Endodermal cell (in vitro differentiated cells): ENCODE results near the gene EFEMP1. TPM values are rescaled to one million over a fixed set of nuclear protein-coding genes. Genes with fewer than 3 reads are reported as not detected.

Experiments used
- DNase-seq: peaks from one replicate; pipeline ENCODE4 v3.0.0-alpha.2; 2017
- H3K27ac ChIP-seq: 2 replicates; pipeline ENCODE4 v1.5.1; 2013; ENCODE audit warnings: mild to moderate bottlenecking, low read depth, low read length, moderate library complexity
- H3K27me3 ChIP-seq: 2 replicates; pipeline ENCODE4 v1.6.1; 2013; ENCODE audit warnings: mild to moderate bottlenecking, low read length, moderate library complexity; ENCODE audit not compliant: insufficient read depth, control insufficient read depth, poor library complexity, severe bottlenecking
- H3K36me3 ChIP-seq: 2 replicates; pipeline ENCODE4 v1.7.0; 2013; ENCODE audit warnings: mild to moderate bottlenecking, low read length, moderate library complexity; ENCODE audit not compliant: control insufficient read depth, insufficient read depth
- H3K4me1 ChIP-seq: one replicate; pipeline ENCODE4 v1.7.0; 2013; ENCODE audit warnings: low read length; ENCODE audit not compliant: control insufficient read depth, insufficient read depth
- H3K4me3 ChIP-seq: 2 replicates; pipeline ENCODE4 v1.5.1; 2013; ENCODE audit warnings: mild to moderate bottlenecking, low read length, moderate library complexity
- H3K9ac ChIP-seq: 2 replicates; pipeline ENCODE4 v1.6.1; 2013; ENCODE audit warnings: mild to moderate bottlenecking, low read length, moderate library complexity; ENCODE audit not compliant: poor library complexity, severe bottlenecking; ENCODE audit errors: extremely low read depth
- H3K9me3 ChIP-seq: 2 replicates; pipeline ENCODE4 v1.6.1; 2013; ENCODE audit warnings: mild to moderate bottlenecking, low read length, moderate library complexity; ENCODE audit not compliant: control insufficient read depth
- H3K27ac Mint-ChIP-seq: 2 replicates; pipeline ENCODE4 v1.8.0; 2020; ENCODE audit warnings: mixed read lengths
- H3K27me3 Mint-ChIP-seq: 2 replicates; pipeline ENCODE4 v1.8.0; 2021; ENCODE audit warnings: mild to moderate bottlenecking, mixed read lengths; ENCODE audit not compliant: insufficient read depth
- H3K36me3 Mint-ChIP-seq: 2 replicates; pipeline ENCODE4 v1.8.0; 2020; ENCODE audit warnings: low read depth, mixed read lengths
- H3K4me1 Mint-ChIP-seq: 2 replicates; pipeline ENCODE4 v1.8.0; 2020; ENCODE audit warnings: mixed read lengths
- H3K4me3 Mint-ChIP-seq: 2 replicates; pipeline ENCODE4 v1.8.0; 2020; ENCODE audit warnings: mild to moderate bottlenecking, moderate library complexity, mixed read lengths
- H3K9me3 Mint-ChIP-seq: 2 replicates; pipeline ENCODE4 v1.8.0; 2020; ENCODE audit warnings: mild to moderate bottlenecking, mixed read lengths
- CTCF ChIP-seq: fragments of 200-600 bp; sonication (generic); conservative IDR thresholded peaks from 2 replicates; pipeline ENCODE4 v1.5.0; 2021; ENCODE audit warnings: antibody characterized with exemption, mild to moderate bottlenecking
- WGBS, 2 experiments: methylation state at CpG; one replicate each; pipeline versions ENCODE4 v1.1.5 to v1.1.7; 2013; ENCODE audit warnings: missing lambda C conversion rate in 2 of 2, mixed read lengths in 1 of 2; ENCODE audit not compliant: insufficient coverage in 1 of 2, insufficient read length in 1 of 2; 5-methylcytosine and 5-hydroxymethylcytosine counted together
- total RNA-seq, 2 donors: library from RNA; stranded (reverse); fragmentation: NEBNext Ultra II Directional in 1 of 2; extraction: Animal tissue kit (Norgen Biotek cat#: 25700) in 1 of 2; gene quantifications; 2 replicates in 1 of 2; 3 replicates in 1 of 2; pipeline ENCODE4 v1.2.1, GENCODE V29; 2021

Gene EFEMP1
- total RNA-seq, 2 donors from 2014 or later, result 2.6 to 3.3 TPM

- no peaks in the 10 kb centered on the region for H3K27me3 Mint-ChIP-seq
- WGBS, 2 experiments, result 92 to 94% methylated on average over 2 to 5 of the region's 5 CpGs
- TF ChIP-seq CTCF, result no peak
These were observed 53.8 kb downstream of the EFEMP1 start for GRCh38 chr2:55869637-55870325.

GRCh38 chr2:55865096-55865835 is 58.3 kb downstream of the EFEMP1 start:
- H3K27ac ChIP-seq, result no peak overlapping the region
- no peak overlapping the region for H3K4me3 ChIP-seq
- WGBS, 2 experiments, result 80% methylated on average over 1 of the region's 2 CpGs; no CpG with 5 or more reads in 1 of the 2 experiments
- no peaks in the 10 kb centered on the region for H3K27me3 ChIP-seq
- Mint-ChIP-seq H3K27me3 (no peaks in the 10 kb centered on the region), H3K27ac (no peak overlapping the region), H3K36me3 (no peaks in the 10 kb centered on the region), H3K9me3 (no peaks in the 10 kb centered on the region), H3K4me1 (no peaks in the 10 kb centered on the region), H3K4me3 (no peak overlapping the region)
- no peaks in the 10 kb centered on the region for H3K4me1 ChIP-seq
- no peaks in the 10 kb centered on the region for H3K36me3 ChIP-seq
- no peak overlapping the region for H3K9ac ChIP-seq
- no peak for TF ChIP-seq CTCF
- no peak for DNase-seq
- no peaks in the 10 kb centered on the region for H3K9me3 ChIP-seq

More at GRCh38 chr2:55869637-55870325, 53.8 kb downstream of the EFEMP1 start:
- Histone ChIP-seq H3K27ac (no peak overlapping the region), H3K27me3 (no peaks in the 10 kb centered on the region), H3K36me3 (no peaks in the 10 kb centered on the region), H3K9ac (no peak overlapping the region), H3K9me3 (no peaks in the 10 kb centered on the region), H3K4me1 (no peaks in the 10 kb centered on the region), H3K4me3 (no peak overlapping the region)
- no peak for DNase-seq
- no peak overlapping the region for H3K27ac Mint-ChIP-seq
- no peaks in the 10 kb centered on the region for H3K9me3 Mint-ChIP-seq
- no peak overlapping the region for H3K4me3 Mint-ChIP-seq
- no peaks in the 10 kb centered on the region for H3K4me1 Mint-ChIP-seq
- no peaks in the 10 kb centered on the region for H3K36me3 Mint-ChIP-seq

GRCh38 chr2:55864351-55865084 is 59.1 kb downstream of the EFEMP1 start:
- H3K4me3 ChIP-seq, result no peak overlapping the region
- H3K9ac ChIP-seq, result no peak overlapping the region
- no peak for TF ChIP-seq CTCF
- Mint-ChIP-seq H3K4me1 (no peaks in the 10 kb centered on the region), H3K27ac (no peak overlapping the region), H3K9me3 (no peaks in the 10 kb centered on the region), H3K36me3 (no peaks in the 10 kb centered on the region), H3K4me3 (no peak overlapping the region), H3K27me3 (no peaks in the 10 kb centered on the region)
- H3K4me1 ChIP-seq, result no peaks in the 10 kb centered on the region
- H3K27ac ChIP-seq, result no peak overlapping the region
- H3K36me3 ChIP-seq, result no peaks in the 10 kb centered on the region
- DNase-seq, result no peak
- 78 to 86% methylated on average over 6 of the region's 6 CpGs for WGBS, 2 experiments
- no peaks in the 10 kb centered on the region for H3K27me3 ChIP-seq
- no peaks in the 10 kb centered on the region for H3K9me3 ChIP-seq
